Measurements from ENCODE around the gene TNFSF13B.
"Not testable (repeated sequence)": the region's sequence is repeated elsewhere in the genome, so short reads cannot be mapped to it uniquely, and the experiment has no call there.

TNFSF13B gene

DNA sequence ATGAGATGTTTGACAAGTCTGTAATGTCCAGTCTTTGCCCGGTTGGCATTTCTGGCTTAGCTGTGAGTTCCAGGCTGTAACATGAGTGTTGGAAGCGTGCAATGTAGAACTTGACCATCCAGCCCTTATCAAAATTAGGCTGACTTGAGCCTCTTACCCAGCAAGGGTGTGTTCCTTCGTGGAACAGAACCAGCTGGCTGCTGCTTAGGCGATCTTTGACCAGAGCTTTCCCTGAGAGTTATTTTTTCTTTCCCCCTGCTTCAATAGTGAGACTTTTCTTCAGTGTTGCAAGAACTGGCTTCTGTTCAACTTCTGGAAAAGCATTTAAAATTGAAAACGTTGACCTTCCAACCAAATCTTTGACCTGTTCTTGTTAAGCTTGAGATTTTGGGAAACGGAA, 6.5 kb downstream of the TNFSF13B start:
- no peak for DNase-seq
- in situ Hi-C loops (cut with MboI; ENCODE audit: low pct_unique_long_range_greater_than_20kb, low sequenced_read_pairs), result no loop called here

- in situ Hi-C loops (cut with MboI; ENCODE audit: low pct_unique_long_range_greater_than_20kb, low sequenced_read_pairs), result no loop called here
- DNase-seq, result no peak
Measured at GRCh38 chr13:108278466-108278865, 8.9 kb downstream of the TNFSF13B start.

DNA sequence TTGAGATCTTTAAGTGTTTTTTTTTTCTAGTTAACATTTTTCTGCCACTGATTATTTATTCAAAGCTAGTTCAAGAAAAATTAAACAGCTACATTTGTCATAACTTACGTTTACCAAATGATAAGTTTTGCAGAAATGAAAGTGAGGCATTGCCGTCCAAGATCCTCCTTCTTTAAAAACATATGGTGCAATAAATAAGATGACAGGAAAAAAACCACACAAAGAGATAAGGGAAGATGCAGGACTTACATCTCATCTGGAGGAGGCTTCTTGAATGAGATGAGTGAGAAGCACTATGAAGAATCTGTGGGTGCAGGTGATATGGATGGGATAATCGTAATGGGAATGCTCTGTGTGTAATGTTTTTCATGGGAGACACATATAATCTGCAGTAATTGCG, 12.4 kb downstream of the TNFSF13B start:
- no peak for DNase-seq
- in situ Hi-C loops (cut with MboI; ENCODE audit: low pct_unique_long_range_greater_than_20kb, low sequenced_read_pairs), result no loop called here

DNA sequence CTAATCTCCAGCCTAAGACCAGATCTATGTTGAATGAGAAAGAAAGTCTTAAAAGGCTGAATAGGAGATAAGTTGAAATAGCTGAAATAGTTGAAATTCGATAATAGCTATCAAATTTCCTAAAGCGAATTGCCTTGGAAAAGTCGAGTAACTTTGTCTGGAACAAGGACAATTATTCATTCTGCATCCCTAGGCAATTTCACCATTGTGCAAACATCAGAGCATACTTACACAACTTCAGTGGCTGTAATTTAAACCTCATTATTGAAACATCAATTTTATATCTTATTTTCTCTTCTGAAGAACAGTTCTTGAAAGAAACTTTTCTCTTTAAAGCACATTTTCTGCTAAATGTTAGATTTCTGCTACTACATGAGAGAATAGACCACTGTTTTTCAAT, 13.6 kb downstream of the TNFSF13B start:
- in situ Hi-C loops (cut with MboI; ENCODE audit: low pct_unique_long_range_greater_than_20kb, low sequenced_read_pairs), result no loop called here
- DNase-seq, result no peak

- in situ Hi-C loops (cut with MboI; ENCODE audit: low pct_unique_long_range_greater_than_20kb, low sequenced_read_pairs), result no loop called here
- DNase-seq, result no peak
Measured at GRCh38 chr13:108288741-108289140, 19.2 kb downstream of the TNFSF13B start.

- in situ Hi-C loops (cut with MboI; ENCODE audit: low pct_unique_long_range_greater_than_20kb, low sequenced_read_pairs), result no loop called here
- DNase-seq, result no peak
Measured at GRCh38 chr13:108289819-108290218, 20.3 kb downstream of the TNFSF13B start.

DNA sequence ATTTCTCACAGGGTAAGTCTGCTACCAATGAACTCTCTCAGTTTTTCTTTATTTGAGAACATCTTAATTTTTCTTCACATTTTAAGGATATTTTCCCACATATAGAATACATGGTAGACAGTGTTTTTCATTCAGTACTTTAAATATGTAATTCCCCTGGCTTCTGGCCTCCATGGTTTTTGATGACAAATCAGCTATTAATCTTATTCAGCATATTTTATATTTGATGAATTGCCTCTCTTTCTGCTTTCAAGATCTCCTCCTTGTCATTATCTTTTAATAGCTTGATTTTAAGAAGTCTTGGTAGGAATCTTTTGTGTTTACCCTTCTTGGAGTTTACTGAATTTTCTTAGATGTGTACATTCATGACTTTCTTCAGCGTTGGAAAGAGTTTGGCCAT, 27.6 kb downstream of the TNFSF13B start:
- in situ Hi-C loops (cut with MboI; ENCODE audit: low pct_unique_long_range_greater_than_20kb, low sequenced_read_pairs), result no loop called here
- no peak for DNase-seq

DNA sequence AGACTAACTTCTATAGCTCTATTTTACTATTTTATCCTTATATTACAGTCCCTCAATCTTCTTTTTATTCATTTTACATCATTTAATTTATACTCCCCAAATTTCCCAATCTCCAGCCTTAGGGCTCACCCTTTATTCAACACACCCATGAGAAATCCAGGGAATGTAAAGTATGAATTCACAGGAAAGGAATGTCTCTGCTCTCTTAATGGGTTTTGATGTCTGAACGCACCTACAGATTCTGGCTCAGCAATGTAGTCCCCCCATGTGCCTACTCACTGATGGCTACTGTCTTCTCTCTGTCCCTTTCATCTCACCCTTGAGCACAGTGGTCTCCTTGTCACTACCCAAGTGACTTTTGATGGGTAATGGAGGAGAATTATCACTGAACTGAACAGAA, 32.8 kb downstream of the TNFSF13B start:
- no peak for DNase-seq
- in situ Hi-C loops (cut with MboI; ENCODE audit: low pct_unique_long_range_greater_than_20kb, low sequenced_read_pairs), result no loop called here

GRCh38 chr13:108304170-108305016, 34.9 kb downstream of the TNFSF13B start:
- in situ Hi-C loops (cut with MboI; ENCODE audit: low pct_unique_long_range_greater_than_20kb, low sequenced_read_pairs), result no loop called here

GRCh38 chr13:108305655-108306054, 36.1 kb downstream of the TNFSF13B start:
- DNase-seq, result no peak
- in situ Hi-C loops (cut with MboI; ENCODE audit: low pct_unique_long_range_greater_than_20kb, low sequenced_read_pairs), result no loop called here

More at GRCh38 chr13:108304170-108305016, 34.9 kb downstream of the TNFSF13B start:
- DNase-seq, result no peak

DNA sequence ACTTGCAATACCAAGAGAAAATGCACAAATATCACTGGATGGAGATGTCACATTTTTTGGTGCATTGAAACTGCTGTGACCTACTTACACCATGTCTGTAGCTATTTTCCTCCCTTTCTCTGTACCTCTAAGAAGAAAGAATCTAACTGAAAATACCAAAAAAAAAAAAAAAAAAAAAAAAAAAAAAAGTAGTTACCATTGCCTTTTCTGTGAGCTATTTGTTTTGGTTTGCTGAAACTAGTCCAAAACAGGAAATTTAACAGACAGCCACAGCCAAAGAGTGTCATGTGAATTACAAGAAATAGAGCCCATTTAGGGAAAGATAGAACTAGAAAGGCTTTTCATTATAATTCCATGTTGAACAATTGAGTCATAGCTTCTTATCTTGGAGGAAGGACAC, 37.3 kb downstream of the TNFSF13B start:
- in situ Hi-C loops (cut with MboI; ENCODE audit: low pct_unique_long_range_greater_than_20kb, low sequenced_read_pairs), result no loop called here
- DNase-seq, result no peak

- DNase-seq; in situ Hi-C loops (cut with MboI; ENCODE audit: low pct_unique_long_range_greater_than_20kb, low sequenced_read_pairs): not testable (repeated sequence)
Measured at GRCh38 chr13:108311596-108311995, 42.1 kb downstream of the TNFSF13B start.

DNA sequence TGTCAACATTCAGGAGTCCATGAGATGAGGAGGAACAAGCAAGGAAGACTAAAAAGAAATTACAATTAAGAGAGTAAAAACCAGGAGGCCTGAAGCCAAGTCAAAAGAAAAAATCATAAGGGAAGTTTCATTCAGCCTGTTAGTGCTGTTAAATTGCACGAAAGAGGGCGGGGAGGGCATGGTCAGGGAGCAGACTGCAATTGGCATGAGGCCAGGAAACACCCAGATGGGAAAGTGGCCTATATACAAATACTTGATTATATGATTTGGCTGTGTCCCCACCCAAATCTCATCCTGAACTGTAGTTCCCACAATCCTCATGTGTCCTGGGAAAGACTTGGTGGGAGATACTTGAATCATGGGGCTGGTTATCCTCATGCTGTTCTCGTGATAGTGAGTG, 43.9 kb downstream of the TNFSF13B start:
- in situ Hi-C loops (cut with MboI; ENCODE audit: low pct_unique_long_range_greater_than_20kb, low sequenced_read_pairs), result no loop called here
- DNase-seq, result no peak

- no peak for DNase-seq
- in situ Hi-C loops (cut with MboI; ENCODE audit: low pct_unique_long_range_greater_than_20kb, low sequenced_read_pairs), result no loop called here
Measured at GRCh38 chr13:108315273-108315672, 45.8 kb downstream of the TNFSF13B start.

DNA sequence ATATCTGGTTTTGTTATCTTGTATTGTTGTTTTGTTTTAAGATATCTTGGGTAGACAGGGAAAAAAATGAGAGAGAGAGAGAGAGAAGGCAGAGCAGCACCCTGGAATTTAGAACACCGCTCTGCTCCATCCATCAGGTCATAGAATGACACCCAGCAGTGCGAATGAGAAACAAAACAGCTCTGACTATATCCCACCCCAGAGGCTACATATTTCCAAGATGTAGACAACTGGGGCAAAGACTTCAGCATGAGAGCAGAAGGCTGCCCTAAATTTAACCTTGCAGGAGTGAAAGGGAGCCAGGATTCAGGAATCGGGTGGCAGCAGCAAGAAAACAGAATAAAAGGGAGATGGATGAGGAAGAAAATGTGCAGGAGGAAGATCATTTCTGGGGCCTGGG, 46.5 kb downstream of the TNFSF13B start:
- in situ Hi-C loops (cut with MboI; ENCODE audit: low pct_unique_long_range_greater_than_20kb, low sequenced_read_pairs), result no loop called here
- no peak for DNase-seq

GRCh38 chr13:108316413-108316812, 46.9 kb downstream of the TNFSF13B start:
- in situ Hi-C loops (cut with MboI; ENCODE audit: low pct_unique_long_range_greater_than_20kb, low sequenced_read_pairs), result no loop called here
- no peak for DNase-seq

DNA sequence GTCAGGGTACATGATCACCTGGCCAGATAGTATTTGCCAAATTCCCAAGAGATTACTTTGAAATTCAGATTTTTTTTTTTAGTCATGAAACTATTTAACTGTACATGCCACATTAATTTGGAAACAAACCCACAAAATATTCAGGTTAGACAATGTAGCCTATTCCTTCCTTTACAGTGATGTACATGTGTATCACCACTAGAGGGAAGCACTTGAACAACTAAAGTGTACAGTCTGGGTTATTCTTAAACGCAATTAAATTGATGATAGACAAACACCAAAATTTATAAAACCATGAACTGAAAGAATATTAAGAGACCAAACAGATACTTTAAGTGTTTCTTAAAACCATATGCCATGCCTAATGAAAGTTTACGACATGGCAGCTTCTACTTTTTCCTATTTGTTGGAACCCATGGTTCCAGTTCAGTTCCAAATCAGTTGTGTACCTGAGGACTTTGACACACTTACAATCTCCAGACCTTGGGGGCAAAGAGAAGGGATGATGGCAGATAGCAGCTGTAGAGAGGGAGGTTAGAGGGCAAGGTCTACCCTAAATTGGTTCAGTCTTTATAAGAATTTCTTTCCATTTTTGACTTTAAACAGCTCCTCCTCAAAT, 52.8 kb downstream of the TNFSF13B start:
- in situ Hi-C loops (cut with MboI; ENCODE audit: low pct_unique_long_range_greater_than_20kb, low sequenced_read_pairs), result no loop called here
- peak; percentile 57 for DNase-seq

- in situ Hi-C loops (cut with MboI; ENCODE audit: low pct_unique_long_range_greater_than_20kb, low sequenced_read_pairs), result no loop called here
- no peak for DNase-seq
Measured at GRCh38 chr13:108323031-108323430, 53.5 kb downstream of the TNFSF13B start.

DNA sequence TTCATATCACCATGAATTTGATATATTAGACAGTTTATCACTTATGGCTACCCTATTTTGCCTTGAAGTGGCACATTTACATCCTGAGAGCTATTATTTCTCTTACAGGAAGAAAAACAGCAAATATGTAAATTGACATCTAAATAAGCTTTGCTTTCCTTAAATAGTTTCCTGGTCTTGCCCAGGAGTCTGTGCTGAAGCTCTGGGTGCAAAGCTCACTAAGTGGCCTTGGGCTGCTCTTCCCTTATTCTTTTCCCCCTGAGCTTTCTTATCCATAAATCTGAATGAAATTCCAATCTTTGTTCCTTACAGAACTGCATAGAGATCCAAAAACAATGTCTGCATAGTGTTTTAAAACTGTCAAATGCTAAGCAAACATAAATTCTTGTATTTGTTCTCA, 56.3 kb downstream of the TNFSF13B start:
- DNase-seq, result no peak
- in situ Hi-C loops (cut with MboI; ENCODE audit: low pct_unique_long_range_greater_than_20kb, low sequenced_read_pairs), result loop anchor here (25.0 kb wide), 1 partner anchor 561 kb away; no protein-coding TSS in a partner anchor

- DNase-seq, result peak; percentile 53
- in situ Hi-C loops (cut with MboI; ENCODE audit: low pct_unique_long_range_greater_than_20kb, low sequenced_read_pairs), result loop anchor here (25.0 kb wide), 1 partner anchor 561 kb away; no protein-coding TSS in a partner anchor
Measured at GRCh38 chr13:108326309-108326708, 56.8 kb downstream of the TNFSF13B start.

Measured in KBM-7 (cell line).